Kidney glomerular epithelial cell (primary cell): Measurements from ENCODE around the gene DIPK1B.

ENCODE experiments used
- DNase-seq: peaks from one replicate; lab custom pipeline; 2025; lab: John Stamatoyannopoulos, UW

Gene DIPK1B

DNA sequence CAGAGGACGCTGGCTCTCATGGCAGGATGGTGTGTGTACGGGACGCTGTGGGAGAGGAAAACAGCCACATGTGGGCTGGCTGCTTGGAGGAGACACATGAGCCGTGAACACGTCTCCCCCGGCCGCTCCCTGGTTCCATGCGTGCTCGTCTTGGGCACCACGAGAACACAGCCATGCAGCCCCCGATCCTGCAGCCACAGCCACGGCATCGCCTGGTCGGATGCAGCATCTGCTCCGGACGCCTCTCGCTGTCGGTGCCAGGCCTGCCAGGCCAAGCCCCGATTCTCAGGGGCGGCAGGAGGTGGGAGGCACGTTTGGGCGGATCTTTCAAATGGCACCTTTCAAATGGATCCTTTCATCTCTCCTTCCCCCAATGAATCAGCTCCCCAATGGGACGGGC is 27.1 kb downstream of the DIPK1B start:
- DNase-seq: no peak

- DNase-seq: no peak
Observed at GRCh38 chr9:136740069-136740468, 27.7 kb downstream of the DIPK1B start.

DNA sequence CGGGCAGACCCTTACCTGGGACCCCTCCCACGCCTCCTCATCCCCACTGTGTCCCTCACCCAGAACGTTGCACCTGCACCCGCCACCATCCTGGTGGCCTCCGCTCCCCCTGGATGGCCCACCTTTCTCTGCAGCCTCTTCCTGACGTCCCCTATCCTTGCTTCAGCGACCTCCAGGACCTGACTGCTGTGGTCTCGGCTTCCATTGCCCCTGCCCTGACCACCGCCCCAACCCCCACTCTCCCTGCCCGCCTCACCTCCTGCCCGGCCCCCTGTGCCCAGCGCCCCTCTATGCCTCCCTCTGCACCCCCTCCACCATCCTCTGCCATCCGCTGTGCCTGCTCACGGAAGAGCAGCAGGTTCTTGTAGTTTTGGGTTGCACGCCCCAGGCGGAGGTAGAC is 28.1 kb downstream of the DIPK1B start:
- no peak for DNase-seq

DNA sequence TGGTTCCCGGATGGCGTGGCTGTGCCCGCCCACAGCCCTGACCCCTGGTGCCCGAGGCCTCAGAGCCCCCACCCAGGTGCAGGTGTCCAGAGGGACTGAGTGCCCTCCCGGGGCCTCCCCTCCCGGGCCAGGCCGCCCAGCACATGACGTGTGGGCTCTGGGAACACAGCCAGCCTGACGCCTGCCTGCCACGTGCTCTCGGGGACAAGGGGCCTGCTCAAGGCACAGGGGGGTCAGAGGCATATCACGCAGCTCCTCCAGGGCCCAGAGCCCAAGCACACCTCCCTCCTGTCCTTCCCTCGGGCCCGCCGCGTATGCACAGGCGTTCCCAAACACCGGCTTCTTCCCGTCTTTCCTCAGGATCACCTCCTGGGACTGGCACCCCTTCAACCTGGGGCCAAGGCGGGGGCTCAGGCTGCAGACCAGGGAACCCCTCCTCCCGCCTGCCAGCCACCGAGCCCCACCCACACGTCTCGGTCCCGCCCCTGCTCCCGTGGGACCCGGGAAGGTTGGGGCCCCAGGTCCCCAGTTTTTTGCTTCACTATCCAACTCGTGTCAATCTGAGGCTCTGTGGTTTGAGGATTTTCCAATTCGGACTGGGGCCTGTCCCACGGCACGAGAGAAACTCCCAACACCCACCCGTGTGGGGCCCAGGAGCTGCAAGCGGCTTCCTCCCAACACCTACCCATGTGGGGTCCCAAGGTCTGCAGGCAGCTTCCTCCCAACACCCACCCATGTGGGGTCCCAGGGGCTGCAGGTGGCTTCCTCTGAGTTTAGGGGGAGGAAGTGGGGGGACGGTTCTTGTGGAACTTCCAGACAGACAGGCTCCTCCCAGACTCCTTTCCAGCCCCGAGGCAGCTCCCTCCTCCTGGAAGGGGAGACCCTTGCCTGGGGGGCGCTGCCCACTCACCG is 28.9 kb downstream of the DIPK1B start:
- DNase-seq: no peak

- no peak for DNase-seq
Observed at GRCh38 chr9:136741883-136742571, 29.7 kb downstream of the DIPK1B start.

- DNase-seq: no peak
Observed at GRCh38 chr9:136742591-136743391, 30.4 kb downstream of the DIPK1B start, which contains the start of gene LCN10. LCN10 (minus strand) TSS chr9:136742940; CDS start chr9:136742903, 37 bp downstream.

GRCh38 chr9:136743639-136744211 is 31.4 kb downstream of the DIPK1B start:
- DNase-seq: no peak

GRCh38 chr9:136744773-136745172 is 32.4 kb downstream of the DIPK1B start:
- no peak for DNase-seq

DNA sequence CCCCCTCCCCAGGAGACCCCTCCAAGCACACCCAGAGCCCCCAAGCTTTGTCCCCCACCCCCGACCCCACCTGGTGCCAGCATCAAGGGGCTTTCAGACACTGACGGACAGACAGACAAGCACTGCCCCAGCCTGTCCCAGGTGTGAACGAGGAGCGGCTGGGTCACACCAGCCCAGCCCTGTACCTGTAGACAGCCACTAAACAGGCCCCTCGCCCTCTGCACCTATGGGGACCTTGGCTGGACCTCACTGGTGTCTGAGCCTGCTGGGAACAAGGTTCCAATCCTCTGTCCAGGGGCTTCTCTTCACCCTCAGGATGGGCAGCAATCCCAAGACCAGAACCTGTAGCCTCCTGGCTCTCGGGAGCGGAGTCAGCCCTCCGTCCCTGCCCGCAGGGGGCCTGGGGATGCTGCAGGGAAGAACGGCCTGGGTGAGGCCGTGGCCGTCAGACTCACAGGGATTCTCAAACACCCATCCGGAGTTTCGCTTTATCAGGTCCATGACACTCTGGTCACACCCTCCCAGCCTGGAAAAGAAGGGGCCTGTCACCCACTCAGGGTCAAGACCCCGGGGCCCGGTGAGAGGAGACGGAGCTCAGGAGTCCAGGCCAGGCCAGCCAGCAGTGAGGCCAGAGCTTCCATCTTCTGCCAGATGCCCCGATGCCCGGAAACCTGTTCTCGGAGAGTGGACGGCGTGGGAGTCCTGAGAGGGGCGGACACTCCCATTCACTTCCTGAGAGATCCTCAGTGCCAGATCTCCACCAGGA is 33.2 kb downstream of the DIPK1B start:
- DNase-seq: no peak

DNA sequence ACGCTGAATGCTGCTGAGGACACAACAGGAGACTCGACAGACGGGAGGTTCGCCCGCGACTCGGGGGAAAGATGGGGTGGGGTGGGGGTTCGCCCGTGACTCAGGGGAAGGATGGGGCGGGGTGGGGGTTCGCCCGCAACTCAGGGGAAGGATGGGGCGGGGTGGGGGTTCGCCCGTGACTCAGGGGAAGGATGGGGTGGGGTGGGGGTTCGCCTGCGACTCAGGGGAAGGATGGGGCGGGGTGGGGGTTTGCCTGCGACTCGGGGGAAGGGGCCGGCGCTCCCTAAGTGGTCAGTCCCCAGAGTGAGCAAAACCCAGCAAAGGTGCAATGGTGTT is 33.8 kb downstream of the DIPK1B start:
- no peak for DNase-seq

DNA sequence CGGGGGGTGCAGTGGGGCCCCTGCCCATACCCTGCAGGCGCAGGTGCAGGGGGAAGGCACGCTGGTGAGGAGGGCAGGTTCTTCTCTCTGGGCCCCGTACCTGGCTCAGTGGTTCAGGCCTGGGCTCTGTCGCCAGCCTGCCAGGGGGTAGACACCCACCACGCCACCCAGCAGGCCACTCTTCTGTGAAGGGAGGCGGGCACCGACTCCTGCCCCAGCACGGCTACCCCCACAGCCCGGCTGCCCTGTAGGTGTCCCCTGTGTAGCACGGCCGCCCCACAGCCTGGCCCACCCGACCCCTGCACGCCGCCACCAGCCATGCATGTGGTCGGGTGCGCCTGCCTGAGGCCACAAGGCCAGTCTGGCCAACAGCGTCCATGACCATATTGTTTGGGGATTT is 34.2 kb downstream of the DIPK1B start:
- DNase-seq: no peak

DNA sequence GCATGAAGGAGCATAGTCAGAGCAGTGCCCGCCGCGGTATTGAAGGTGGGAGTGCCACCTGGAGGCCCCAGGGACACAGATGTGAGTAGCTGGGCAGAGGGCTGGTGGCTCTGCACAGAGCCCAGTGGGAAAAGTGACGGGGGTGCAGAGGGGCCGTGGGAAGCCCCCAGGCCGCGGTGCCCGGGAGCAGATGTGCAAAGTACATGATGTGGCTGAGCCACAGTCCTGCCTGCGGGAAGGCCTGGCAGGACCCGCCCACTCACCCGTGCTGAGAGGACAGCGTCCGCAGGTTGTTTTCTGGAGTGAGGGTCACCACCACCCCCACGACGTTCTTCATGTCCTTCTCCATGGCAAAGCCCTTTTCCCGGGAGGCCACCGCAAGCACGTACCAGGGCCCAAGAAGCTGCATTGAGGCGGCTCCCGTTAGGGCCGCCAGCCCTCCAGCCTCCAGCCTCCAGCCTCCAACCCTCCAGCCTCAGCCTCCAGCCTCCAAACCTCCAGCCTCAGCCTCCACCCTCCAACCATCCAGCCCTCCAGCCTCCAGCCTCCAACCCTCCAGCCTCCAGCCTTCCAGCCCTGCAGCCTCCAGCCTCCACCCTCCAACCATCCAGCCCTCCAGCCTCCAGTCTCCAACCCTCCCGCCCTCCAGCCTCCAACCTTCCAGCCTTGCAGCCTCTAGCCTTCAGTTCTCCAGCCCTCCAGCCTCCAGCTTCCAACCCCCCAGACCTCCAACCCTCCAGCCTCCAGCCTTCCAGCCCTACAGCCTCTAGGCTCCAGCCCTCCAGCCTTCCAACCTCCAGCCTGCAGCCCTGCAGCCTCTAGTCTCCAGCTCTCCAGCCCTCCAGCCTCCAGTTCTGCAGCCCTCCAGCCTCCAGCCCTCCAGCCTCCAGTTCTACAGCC is 35.0 kb downstream of the DIPK1B start:
- DNase-seq: no peak

- DNase-seq: no peak
Observed at GRCh38 chr9:136748201-136748600, 35.8 kb downstream of the DIPK1B start, which contains the start of gene LCN6. LCN6 (minus strand) TSS chr9:136748525; CDS start chr9:136748483, 42 bp downstream.

DNA sequence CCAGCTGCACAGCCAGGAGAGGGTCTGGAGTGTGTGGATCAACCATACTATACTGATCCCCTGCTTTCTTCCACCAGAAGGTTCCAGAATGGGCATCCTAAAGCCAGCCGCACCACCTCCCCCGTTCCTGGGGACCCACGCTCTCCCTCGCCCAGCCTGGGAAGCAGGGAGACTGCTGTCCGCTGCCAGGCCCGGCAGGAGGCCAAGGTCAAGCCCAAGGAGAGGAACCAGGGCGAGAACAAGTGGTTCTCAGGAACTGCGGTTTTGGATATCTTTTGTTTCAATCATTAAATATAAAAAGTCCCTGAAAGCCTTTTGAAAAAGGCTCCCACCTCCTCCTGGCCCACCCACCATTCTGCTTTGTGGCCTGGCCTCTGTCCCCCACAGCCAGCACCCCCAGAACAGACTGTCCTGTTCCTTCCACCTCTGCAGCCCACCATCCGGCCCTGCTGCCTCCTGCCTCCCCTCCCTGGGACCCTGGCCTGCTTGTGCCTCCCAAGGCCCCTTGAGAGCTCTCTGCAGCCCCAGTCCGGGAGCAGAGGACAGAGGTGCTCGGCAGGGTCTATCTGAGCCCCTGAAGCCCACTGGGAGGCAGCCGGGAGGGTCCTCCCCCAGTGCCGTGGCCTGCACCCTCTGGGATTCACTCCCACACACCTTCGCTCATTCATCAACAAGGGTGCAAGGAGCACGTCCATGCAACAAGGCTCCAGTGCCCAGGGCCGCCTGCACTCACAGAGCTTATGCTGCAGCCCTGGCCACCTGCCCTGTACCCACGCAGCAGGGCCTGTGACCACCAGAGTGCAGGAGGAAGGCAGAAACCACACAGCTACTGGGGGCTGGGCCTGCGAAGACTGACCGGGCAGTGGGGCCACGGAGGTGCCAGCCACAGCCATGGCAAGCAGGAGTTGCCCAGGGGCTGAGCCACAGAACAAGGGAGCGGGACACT is 36.6 kb downstream of the DIPK1B start:
- DNase-seq: no peak

GRCh38 chr9:136750526-136750925 is 38.2 kb downstream of the DIPK1B start:
- no peak for DNase-seq

DNA sequence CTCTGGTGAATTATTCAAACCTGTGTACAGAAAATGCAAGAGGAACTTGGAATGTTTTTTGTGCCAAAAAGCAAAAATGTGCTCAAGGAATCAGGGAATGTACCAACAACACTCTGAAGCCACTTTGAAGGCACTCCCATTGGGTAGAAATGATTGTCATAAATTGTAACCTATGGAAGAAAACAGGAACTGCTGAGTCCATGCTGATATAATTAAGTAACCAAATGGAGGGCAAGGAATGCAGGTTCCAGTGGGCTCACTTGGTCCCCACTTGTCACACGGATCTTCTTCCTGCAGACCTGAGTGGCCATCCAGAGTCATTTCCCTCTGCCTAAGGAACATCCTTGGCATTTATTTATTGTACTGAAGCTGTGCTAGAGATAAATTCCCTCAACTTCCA is 38.9 kb downstream of the DIPK1B start:
- DNase-seq: no peak

GRCh38 chr9:136751814-136752213 is 39.4 kb downstream of the DIPK1B start:
- no peak for DNase-seq

GRCh38 chr9:136753371-136754058 is 41.1 kb downstream of the DIPK1B start:
- DNase-seq: no peak
